Ectodermal cell (in vitro differentiated cells): ENCODE data around the gene SPEF1.

Experiments
- H3K27ac ChIP-seq: 2 replicates; pipeline ENCODE4 v1.7.0; 2013; ENCODE audit warnings: mild to moderate bottlenecking, low read depth, low read length; ENCODE audit not compliant: insufficient read depth, poor library complexity, severe bottlenecking
- H3K27me3 ChIP-seq: 2 replicates; pipeline ENCODE4 v1.7.0; 2013; ENCODE audit warnings: mild to moderate bottlenecking, low read length; ENCODE audit not compliant: insufficient read depth, control insufficient read depth, poor library complexity, severe bottlenecking
- H3K36me3 ChIP-seq: one replicate; pipeline ENCODE4 v1.7.0; 2013; ENCODE audit warnings: low read length; ENCODE audit not compliant: control insufficient read depth, insufficient read depth
- H3K4me1 ChIP-seq: one replicate; pipeline ENCODE4 v1.7.0; 2013; ENCODE audit warnings: low read length; ENCODE audit not compliant: control insufficient read depth, insufficient read depth
- H3K4me3 ChIP-seq: 2 replicates; pipeline ENCODE4 v1.7.0; 2013; ENCODE audit warnings: low read depth, low read length, control low read depth; ENCODE audit not compliant: insufficient read depth
- H3K9me3 ChIP-seq: 2 replicates; pipeline ENCODE4 v1.7.0; 2013; ENCODE audit warnings: mild to moderate bottlenecking, low read length, moderate library complexity; ENCODE audit not compliant: control insufficient read depth
- WGBS, 2 experiments: methylation state at CpG; one replicate each; pipeline ENCODE4 v1.1.7; 2013; ENCODE audit warnings: missing lambda C conversion rate in 2 of 2; 5-methylcytosine and 5-hydroxymethylcytosine counted together

SPEF1 gene

DNA sequence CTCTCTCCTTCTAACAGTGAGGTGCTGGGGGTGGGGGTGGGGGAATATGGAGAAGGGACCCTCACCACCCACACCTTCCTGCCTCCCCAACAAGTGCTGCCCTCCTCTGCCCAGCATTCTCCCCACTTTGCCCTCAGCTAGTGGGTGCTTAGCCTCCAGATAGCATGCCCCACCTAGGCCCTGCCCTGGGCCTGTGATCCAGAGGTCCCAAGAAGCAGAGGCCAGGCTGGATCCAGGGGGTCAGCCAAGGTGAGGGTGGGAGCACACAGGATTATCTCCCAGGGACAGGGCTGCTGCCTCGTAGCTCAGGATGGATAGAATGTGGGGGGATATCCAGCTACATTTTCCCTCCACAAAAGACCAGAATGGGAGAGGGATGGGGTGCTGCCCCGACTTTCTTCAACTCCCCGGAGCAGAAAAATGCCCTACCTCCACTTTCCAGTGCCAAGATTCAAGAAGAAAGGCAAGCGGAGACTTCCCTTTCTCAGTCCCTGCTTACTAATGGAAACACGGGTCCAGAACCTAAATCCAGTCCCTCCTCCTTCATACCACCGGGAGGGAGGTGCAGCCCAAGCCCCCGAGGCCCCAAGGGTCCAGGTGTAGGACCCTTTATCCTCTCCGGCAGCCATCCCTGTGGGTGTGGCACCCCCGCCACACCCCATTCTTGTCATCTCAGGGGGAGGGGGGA is 14.7 kb downstream of the SPEF1 start:
- H3K9me3 ChIP-seq = no peaks in the 10 kb centered on the region
- H3K27ac ChIP-seq = no peak overlapping the region
- H3K4me1 ChIP-seq = peaks cover 15% of the 10 kb centered on the region
- H3K36me3 ChIP-seq = no peaks in the 10 kb centered on the region
- H3K27me3 ChIP-seq = peaks cover 4% of the 10 kb centered on the region
- WGBS, 2 experiments = 37 to 39% methylated on average over 9 of the region's 9 CpGs
- H3K4me3 ChIP-seq = peak overlapping the region; percentile 79

DNA sequence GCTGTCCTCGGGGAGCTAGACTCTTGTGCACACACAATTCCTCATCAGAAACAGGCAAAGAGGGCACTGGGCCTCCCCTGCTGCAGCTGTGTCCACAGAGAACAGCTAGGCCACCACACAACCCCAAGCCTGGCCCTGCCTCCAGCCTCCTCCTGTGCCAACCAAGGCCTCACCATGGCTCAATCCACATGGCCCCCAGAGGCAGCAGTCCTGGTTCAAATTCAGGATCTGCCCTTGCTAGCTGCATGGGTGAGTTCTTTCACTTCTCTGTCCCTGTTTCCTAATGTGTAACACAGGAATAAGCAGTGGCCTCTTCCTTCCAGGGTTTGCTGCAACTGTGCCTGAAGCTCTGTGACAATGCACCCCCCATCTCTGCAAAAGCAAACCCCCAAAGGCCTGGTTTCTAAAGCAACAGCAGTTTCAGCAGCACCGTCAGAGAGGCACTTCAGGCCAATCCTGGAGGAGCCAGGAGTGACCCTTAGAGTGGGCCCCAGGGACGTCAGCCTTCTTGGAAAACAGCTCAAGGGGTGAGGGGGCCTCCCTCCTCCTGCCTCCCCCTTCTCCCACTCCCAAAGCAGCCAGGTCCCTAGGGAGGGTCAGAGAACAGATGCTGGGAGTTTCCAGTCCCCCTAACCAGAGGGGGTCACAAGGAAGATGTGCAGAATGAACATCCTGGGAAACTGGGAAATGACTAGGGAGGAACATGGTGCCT is 15.9 kb downstream of the SPEF1 start:
- H3K36me3 ChIP-seq = no peaks in the 10 kb centered on the region
- WGBS, 2 experiments = 91 to 93% methylated on average over 3 of the region's 3 CpGs
- no peak overlapping the region for H3K4me3 ChIP-seq
- H3K4me1 ChIP-seq = peaks cover 18% of the 10 kb centered on the region
- H3K27ac ChIP-seq = no peak overlapping the region
- H3K27me3 ChIP-seq = peaks cover 3% of the 10 kb centered on the region
- H3K9me3 ChIP-seq = no peaks in the 10 kb centered on the region

DNA sequence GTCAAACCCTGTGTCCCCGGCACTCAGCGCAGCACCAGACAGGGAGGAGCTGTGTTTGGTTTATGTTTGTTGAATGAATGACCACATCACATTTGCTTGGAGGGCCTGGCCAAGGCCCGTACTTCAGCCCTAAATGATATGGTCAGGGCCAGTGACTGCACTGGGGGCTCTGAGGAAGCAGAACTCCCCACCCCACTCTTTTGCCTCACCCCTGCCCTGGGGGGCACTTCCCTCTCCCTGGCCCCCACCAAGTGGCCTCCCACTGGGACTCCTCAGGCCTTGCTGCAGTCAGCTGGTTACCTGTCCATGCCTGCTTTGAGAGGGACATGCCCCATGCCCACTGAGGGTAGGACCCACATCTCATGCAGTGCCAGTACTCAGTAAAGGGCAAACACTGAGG is 16.6 kb downstream of the SPEF1 start:
- Histone ChIP-seq H3K36me3 (no peaks in the 10 kb centered on the region), H3K27me3 (no peaks in the 10 kb centered on the region), H3K4me3 (no peak overlapping the region), H3K4me1 (peaks cover 21% of the 10 kb centered on the region), H3K27ac (no peak overlapping the region), H3K9me3 (no peaks in the 10 kb centered on the region)
- WGBS, 2 experiments = 90 to 92% methylated on average over 3 of the region's 3 CpGs

DNA sequence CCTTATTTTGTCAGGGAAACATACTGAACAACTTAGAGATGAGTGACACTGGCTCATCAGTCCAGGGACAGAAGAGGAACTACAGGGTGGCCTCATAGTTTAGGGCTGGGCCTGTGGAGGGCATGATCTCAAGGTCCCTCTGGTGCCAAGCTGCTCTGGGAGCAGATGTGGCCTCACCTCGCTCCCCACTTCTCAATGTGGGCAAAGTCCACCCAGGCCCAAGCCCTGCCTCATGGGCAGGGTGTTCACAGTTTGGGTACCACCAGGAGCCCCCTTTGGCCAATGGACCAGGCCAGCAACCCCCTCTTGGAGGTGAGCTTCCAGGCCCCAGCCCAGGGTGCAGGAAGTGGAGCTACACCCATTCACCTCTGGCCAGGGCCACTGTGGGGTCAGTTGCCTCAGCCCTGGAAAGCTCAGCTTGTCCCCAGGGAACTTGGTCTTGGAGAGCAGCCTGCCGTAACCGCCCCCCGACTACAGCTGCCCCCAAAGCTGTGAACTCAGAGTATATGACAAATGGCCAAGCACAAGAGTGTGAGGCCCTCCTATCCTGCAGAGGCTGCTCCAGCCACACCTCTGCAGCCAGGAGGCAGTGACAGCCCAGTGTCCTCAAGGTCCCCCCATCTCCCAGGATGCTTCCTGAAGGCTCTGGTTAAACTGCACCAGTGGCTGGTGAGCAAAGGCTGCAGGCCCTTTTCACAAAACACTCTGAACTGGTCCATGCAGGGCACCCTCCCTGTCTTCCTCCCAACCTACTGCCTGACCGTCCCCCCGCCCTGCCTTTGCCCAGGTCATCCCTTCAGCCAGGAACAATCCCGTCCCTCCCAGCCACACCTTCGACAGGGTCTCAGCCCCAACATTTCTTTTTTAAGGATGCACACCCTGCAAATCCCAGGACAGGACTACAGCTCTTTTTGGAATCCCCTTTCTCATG is 17.3 kb downstream of the SPEF1 start:
- Histone ChIP-seq H3K36me3 (no peaks in the 10 kb centered on the region), H3K27me3 (no peaks in the 10 kb centered on the region), H3K9me3 (no peaks in the 10 kb centered on the region), H3K4me3 (no peak overlapping the region), H3K4me1 (peaks cover 16% of the 10 kb centered on the region), H3K27ac (no peak overlapping the region)
- WGBS, 2 experiments = 95 to 96% methylated on average over 8 of the region's 8 CpGs

DNA sequence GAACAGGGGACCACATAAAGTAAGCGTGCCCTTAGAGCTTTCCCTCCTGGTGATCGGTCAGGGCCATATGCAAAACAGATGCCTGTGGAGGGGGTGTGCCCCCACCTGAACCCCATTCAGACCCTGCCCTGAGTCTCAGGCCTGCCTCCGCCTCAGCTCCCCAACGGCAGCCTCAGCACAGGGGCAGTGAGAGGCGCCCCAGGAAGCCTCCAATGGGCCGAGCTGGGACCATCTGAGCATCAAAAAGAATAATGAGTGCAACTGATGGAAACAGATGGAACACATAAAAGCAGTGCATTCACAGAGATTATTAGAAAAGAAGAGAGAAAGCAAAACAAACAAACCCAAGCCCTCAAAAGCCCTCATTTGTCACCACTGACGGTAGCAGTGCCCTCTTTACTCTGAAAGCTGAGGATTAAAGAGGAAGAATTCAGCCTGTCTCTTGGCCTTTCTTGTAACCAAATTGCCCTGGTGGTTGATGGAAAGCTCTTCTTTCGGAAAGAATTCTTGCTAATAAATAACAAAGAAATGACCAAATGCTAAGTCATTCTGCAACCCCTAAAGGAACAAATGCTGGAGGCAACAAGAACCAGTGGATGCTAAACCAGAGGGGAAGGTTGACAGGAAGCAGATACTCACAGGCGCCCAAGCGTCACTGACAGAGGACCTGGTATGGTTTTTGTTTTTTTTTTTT is 20.4 kb downstream of the SPEF1 start:
- 55 to 60% methylated on average over 10 of the region's 10 CpGs for WGBS, 2 experiments
- H3K27ac ChIP-seq = peak overlapping the region; percentile 74
- H3K4me3 ChIP-seq = no peak overlapping the region

DNA sequence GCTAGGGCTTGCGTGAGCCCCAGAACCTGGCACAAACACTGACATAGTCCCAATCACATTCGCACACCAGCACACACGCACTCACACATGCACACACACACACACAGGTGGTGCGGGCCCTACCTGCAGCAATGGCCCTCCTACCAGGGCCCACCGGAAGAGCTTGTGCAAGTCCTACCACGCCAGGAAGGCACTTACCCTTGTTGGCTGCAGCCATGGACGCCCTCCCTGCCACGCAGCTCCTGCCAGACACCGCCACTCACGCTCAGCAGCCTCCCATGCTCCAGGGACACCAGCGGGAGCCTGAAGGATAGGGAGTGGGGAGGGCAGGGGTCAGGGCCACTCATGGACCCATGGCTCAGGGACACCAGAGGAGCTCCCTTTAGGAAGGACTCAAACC is 21.4 kb downstream of the SPEF1 start:
- H3K27me3 ChIP-seq = no peaks in the 10 kb centered on the region
- H3K4me1 ChIP-seq = peaks cover 5% of the 10 kb centered on the region
- H3K4me3 ChIP-seq = no peak overlapping the region
- no peak overlapping the region for H3K27ac ChIP-seq
- H3K36me3 ChIP-seq = no peaks in the 10 kb centered on the region
- WGBS, 2 experiments = 95 to 96% methylated on average over 11 of the region's 11 CpGs
- H3K9me3 ChIP-seq = no peaks in the 10 kb centered on the region

More for the DNA sequence above, 20.4 kb downstream of the SPEF1 start:
- no peaks in the 10 kb centered on the region for H3K27me3 ChIP-seq
- no peaks in the 10 kb centered on the region for H3K36me3 ChIP-seq
- no peaks in the 10 kb centered on the region for H3K9me3 ChIP-seq
- peaks cover 5% of the 10 kb centered on the region for H3K4me1 ChIP-seq

DNA sequence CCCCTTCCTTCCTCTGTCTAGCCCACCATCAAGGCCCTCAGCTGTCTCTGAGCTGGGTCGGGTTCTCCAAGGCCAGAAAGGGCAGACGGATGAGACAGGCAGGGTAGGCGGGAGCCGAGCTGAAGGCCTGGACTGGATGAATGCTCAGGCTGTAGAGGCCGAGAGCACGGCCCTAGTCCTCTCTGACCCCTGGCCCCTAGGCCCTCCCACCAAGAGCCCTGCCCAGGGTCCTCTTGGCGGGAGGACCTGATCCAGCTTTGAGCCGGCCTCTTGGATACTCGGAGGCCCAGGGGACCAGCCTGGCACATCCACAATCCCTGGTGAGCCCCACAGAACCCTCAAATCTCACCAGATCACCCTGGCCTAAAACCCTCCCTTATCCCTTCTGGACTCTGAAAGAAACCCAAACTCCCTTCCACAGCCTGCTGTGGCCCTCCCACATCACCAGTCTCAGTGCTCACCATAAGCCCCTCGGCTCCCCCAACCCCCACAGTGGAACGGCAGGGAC is 21.9 kb downstream of the SPEF1 start:
- no peak overlapping the region for H3K27ac ChIP-seq
- no peaks in the 10 kb centered on the region for H3K36me3 ChIP-seq
- H3K9me3 ChIP-seq = no peaks in the 10 kb centered on the region
- WGBS, 2 experiments = 79 to 83% methylated on average over 11 of the region's 11 CpGs
- H3K4me3 ChIP-seq = no peak overlapping the region
- no peaks in the 10 kb centered on the region for H3K27me3 ChIP-seq
- peaks cover 5% of the 10 kb centered on the region for H3K4me1 ChIP-seq

DNA sequence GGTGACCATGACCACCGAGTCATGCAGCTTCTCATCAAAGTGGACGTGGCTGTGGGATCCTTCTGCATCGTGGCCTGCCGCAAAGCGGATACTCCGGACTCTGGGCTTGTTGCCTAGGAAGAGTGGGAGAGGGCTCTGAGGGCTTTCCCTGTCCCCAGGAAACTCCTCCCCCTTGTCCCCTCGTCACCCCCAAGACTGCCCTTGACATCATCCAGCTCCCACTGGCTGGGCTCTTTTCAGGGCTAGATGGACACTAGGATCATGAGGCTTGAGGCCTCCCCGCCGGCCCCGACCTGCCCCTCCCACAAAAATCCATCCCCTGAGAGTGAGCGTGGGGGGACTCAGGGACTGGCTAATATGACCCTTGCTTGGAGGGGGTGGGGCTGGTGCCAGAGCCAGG is 22.7 kb downstream of the SPEF1 start:
- no peak overlapping the region for H3K27ac ChIP-seq
- H3K4me3 ChIP-seq = no peak overlapping the region
- H3K27me3 ChIP-seq = no peaks in the 10 kb centered on the region
- H3K9me3 ChIP-seq = no peaks in the 10 kb centered on the region
- H3K36me3 ChIP-seq = no peaks in the 10 kb centered on the region
- peaks cover 5% of the 10 kb centered on the region for H3K4me1 ChIP-seq
- 95% methylated on average over 11 of the region's 11 CpGs for WGBS, 2 experiments

DNA sequence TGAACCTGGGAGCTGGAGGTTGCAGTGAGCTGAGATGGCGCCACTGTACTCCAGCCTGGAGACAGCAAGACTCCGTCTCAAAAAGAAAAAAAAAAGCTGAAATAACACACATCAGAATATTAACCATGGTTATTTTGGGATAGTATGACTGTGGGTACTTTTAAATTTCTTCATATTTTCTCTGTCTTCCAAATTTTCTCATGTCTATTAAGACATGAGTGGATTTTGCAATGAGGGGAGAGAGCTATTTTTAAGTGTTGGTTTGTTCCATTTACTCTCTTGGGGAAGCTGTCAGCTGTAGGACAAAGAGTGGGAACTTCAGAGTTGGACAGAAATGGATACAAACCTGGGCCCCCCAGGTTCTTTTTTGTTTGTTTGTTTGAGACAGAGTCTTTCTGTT is 24.0 kb downstream of the SPEF1 start:
- H3K4me3 ChIP-seq = no peak overlapping the region
- H3K4me1 ChIP-seq = peaks cover 8% of the 10 kb centered on the region
- 92 to 100% methylated on average over 1 of the region's 2 CpGs for WGBS, 2 experiments
- H3K36me3 ChIP-seq = no peaks in the 10 kb centered on the region
- peaks cover 8% of the 10 kb centered on the region for H3K27me3 ChIP-seq
- H3K9me3 ChIP-seq = no peaks in the 10 kb centered on the region
- H3K27ac ChIP-seq = no peak overlapping the region
